GM18909 (cell line): ENCODE data around the gene PHF23.
A peak's percentile ranks its signal among the peaks of the same experiment; 100 is the strongest.

Experiments used
- ATAC-seq: cut with Tn5 transposase; IDR thresholded peaks from one replicate; pipeline ENCODE4 v1.9.1; 2021; ENCODE audit warnings: mild to moderate bottlenecking; ENCODE audit not compliant: unreplicated experiment, poor library complexity

PHF23 gene

GRCh38 chr17:7240375-7240774, 1.1 kb upstream of the PHF23 start:
- ATAC-seq = no peak

- ATAC-seq = no peak
Measured at GRCh38 chr17:7238420-7239090, 702 bp downstream of the PHF23 start.

GRCh38 chr17:7237761-7238419, 1.4 kb downstream of the PHF23 start:
- no peak for ATAC-seq

- ATAC-seq = no peak
Measured at GRCh38 chr17:7237266-7237760, 1.9 kb downstream of the PHF23 start.

GRCh38 chr17:7236808-7237207, 2.4 kb downstream of the PHF23 start:
- ATAC-seq = no peak

GRCh38 chr17:7235693-7236665, 3.3 kb downstream of the PHF23 start:
- no peak for ATAC-seq

- peak; percentile 60 for ATAC-seq
Measured at GRCh38 chr17:7234083-7234951, 4.9 kb downstream of the PHF23 start, which contains the start of gene DVL2. Gene DVL2, minus strand, starts transcription at chr17:7234517. Its CDS starts 255 bp downstream, at chr17:7234262.

GRCh38 chr17:7233701-7234082, 5.6 kb downstream of the PHF23 start:
- no peak for ATAC-seq

- ATAC-seq = no peak
Measured at GRCh38 chr17:7232114-7232513, 7.1 kb downstream of the PHF23 start.

- no peak for ATAC-seq
Measured at GRCh38 chr17:7229504-7229903, 9.8 kb downstream of the PHF23 start.

GRCh38 chr17:7228920-7229319, 10.3 kb downstream of the PHF23 start:
- no peak for ATAC-seq

- no peak for ATAC-seq
Measured at GRCh38 chr17:7226721-7227710, 12.2 kb downstream of the PHF23 start.

GRCh38 chr17:7225711-7226331, 13.4 kb downstream of the PHF23 start:
- no peak for ATAC-seq

GRCh38 chr17:7224661-7225111, 14.6 kb downstream of the PHF23 start:
- ATAC-seq = no peak

- no peak for ATAC-seq
Measured at GRCh38 chr17:7224110-7224509, 15.1 kb downstream of the PHF23 start.

GRCh38 chr17:7223375-7223774, 15.9 kb downstream of the PHF23 start:
- no peak for ATAC-seq

GRCh38 chr17:7222972-7223292, 16.3 kb downstream of the PHF23 start:
- no peak for ATAC-seq
